Cardiac muscle cell (in vitro differentiated cells and primary cell): ENCODE data around the gene GSS. TPM values are rescaled to one million over a fixed set of nuclear protein-coding genes. Genes with fewer than 3 reads are reported as not detected.

ENCODE experiments used
- DNase-seq, 2 donors: peaks; one replicate each; pipeline versions ENCODE4 v3.0.0 to v3.0.0-alpha.2; 2010 to 2017; ENCODE audit warnings: low read depth in 1 of 2, low spot score in 1 of 2
- H3K27ac ChIP-seq: fragments of 200-600 bp; sonication (generic); 2 replicates; pipeline ENCODE4 v1.5.1; 2016
- H3K27me3 ChIP-seq: fragments of 200-600 bp; sonication (generic); 2 replicates; pipeline ENCODE4 v1.6.0; 2016; ENCODE audit warnings: control low read depth
- H3K36me3 ChIP-seq: fragments of 200-600 bp; sonication (generic); 2 replicates; pipeline ENCODE4 v1.5.1; 2016; ENCODE audit warnings: control low read depth
- H3K4me1 ChIP-seq: fragments of 200-600 bp; sonication (generic); 2 replicates; pipeline ENCODE4 v1.8.1; 2017; ENCODE audit warnings: low read depth, mild to moderate bottlenecking, mixed run types
- H3K4me3 ChIP-seq: fragments of 200-600 bp; sonication (generic); 2 replicates; pipeline ENCODE4 v1.5.1; 2016; ENCODE audit warnings: mild to moderate bottlenecking
- H3K9me3 ChIP-seq: fragments of 200-600 bp; sonication (generic); 2 replicates; pipeline ENCODE4 v1.5.1; 2017; ENCODE audit warnings: low read depth, mild to moderate bottlenecking, control low read depth
- polyA plus RNA-seq: library from polyadenylated mRNA; unstranded; fragments of >200 nt; fragmentation: Nextera tagmentation; extraction: Ambion mirVana; gene quantifications from 2 replicates; pipeline ENCODE4 v1.2.1, GENCODE V29; 2016
- total RNA-seq: library from RNA; depleted of rRNA; stranded (reverse); fragments of >200 nt; gene quantifications from 2 replicates; pipeline ENCODE4 v1.2.3, GENCODE V29; 2016
- TF ChIP-seq, protein P1 (sequence below): IDR thresholded peaks from 2 replicates; pipeline ENCODE4 v1.5.1; 2012; ENCODE audit warnings: low read depth, mild to moderate bottlenecking, low read length

GSS gene
- total and polyA plus RNA-seq, 2 experiments from 2014 or later = 59.9 to 69.5 TPM

DNA sequence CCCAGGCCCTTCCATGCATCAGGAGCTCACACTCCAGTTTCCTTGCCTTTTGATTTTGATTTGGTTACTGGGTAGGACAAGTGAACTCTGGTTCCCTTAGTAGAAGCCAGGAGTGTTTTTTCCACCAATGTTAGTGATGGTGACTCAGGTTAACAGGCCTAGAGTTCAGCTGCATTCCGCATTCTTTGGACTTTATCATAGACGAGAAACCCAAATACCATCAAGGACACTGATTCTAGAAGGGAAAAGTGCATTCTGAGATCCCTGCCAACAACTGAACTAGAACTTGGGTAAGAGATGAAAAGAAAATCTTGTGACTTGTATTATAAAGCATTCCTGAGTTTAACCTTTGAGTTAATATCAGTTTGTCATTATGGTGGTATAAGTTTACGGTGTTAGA lies 8.9 kb downstream of the GSS start:
- no peak for DNase-seq
- H3K27ac ChIP-seq = no peak overlapping the region
- peaks cover 3% of the 10 kb centered on the region for H3K36me3 ChIP-seq
- TF ChIP-seq, protein P1, sequence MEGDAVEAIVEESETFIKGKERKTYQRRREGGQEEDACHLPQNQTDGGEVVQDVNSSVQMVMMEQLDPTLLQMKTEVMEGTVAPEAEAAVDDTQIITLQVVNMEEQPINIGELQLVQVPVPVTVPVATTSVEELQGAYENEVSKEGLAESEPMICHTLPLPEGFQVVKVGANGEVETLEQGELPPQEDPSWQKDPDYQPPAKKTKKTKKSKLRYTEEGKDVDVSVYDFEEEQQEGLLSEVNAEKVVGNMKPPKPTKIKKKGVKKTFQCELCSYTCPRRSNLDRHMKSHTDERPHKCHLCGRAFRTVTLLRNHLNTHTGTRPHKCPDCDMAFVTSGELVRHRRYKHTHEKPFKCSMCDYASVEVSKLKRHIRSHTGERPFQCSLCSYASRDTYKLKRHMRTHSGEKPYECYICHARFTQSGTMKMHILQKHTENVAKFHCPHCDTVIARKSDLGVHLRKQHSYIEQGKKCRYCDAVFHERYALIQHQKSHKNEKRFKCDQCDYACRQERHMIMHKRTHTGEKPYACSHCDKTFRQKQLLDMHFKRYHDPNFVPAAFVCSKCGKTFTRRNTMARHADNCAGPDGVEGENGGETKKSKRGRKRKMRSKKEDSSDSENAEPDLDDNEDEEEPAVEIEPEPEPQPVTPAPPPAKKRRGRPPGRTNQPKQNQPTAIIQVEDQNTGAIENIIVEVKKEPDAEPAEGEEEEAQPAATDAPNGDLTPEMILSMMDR = no peak
- H3K9me3 ChIP-seq = no peaks in the 10 kb centered on the region
- no peaks in the 10 kb centered on the region for H3K27me3 ChIP-seq
- H3K4me1 ChIP-seq = no peaks in the 10 kb centered on the region
- no peak overlapping the region for H3K4me3 ChIP-seq

DNA sequence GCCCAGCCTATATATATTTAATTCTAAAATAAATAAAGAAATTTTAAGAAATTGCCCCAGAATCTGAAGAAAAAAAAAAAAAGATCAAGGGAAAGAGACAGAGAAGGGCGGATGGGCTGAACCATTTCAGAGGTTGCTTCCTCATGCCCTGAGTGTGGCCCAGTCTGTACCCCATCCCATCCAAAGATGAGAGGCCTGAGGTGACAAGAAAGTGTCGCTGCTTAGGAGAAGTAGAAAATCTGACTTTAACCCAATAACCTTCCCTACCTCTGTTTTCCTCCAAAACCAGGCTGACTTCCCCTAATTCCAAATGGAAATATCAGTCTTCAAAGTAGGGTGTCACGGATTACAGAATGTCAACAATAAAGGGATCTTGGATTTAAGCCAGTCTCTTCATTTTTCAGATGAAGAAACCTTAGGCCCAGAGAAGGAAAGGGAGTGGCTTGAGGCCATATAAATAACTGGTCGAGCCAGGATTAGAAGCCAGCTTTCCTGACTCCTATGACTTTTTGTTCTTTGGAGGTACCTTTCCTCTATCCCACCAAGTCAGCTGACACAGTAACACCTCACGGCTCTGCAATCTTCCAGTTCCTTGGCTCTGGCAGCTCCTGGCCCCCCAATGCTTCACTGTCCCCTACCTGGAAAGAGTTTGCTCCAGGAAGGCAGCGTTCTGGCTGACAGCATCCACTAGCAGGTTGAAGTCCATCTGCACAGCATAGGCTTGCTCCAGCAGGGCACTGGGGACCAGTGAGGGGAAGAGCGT lies 10.1 kb downstream of the GSS start:
- Histone ChIP-seq H3K36me3 (peaks cover 3% of the 10 kb centered on the region), H3K4me1 (no peaks in the 10 kb centered on the region), H3K4me3 (no peak overlapping the region), H3K27me3 (no peaks in the 10 kb centered on the region), H3K9me3 (no peaks in the 10 kb centered on the region), H3K27ac (no peak overlapping the region)
- DNase-seq = no peak
- TF ChIP-seq, protein P1 = no peak

DNA sequence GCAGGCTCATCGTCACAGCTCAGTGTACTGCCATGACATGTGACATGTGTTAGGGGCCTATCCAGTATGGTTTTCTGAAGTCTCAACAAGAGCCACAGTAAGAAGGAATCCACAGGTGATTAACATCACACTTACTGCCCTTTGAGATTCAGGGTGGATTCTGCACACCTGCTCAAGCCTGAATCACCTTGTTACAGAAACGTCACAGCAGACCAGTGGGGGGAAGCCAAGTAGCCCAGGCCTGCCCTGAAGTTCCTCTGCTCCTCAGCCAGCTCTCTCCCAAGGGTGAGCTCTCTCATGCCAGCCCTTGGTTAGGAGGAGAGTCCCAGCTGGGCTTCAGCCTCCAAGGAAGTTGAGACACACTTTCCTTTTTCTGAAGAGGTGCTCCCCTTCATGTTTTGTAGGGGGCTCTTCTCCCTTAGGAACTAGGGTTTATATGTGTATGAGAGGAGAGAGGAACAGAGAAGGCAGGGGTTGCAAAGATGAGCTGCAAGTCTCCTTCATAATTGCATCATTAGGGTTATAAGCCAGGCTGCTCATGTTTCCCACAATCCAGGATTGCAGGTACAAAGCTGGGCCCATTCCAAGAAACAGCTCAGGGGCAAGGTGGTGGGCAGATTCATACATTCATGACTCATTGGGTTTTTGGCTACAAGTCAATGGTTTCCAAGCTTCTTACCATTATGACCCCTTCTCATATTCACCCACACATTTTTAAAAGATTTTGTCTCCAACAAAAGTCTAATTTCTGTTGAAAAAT lies 11.6 kb downstream of the GSS start:
- Histone ChIP-seq H3K36me3 (peaks cover 3% of the 10 kb centered on the region), H3K4me3 (no peak overlapping the region), H3K27ac (no peak overlapping the region), H3K4me1 (peaks cover 4% of the 10 kb centered on the region), H3K9me3 (no peaks in the 10 kb centered on the region), H3K27me3 (no peaks in the 10 kb centered on the region)
- TF ChIP-seq, protein P1 = no peak
- no peak for DNase-seq

DNA sequence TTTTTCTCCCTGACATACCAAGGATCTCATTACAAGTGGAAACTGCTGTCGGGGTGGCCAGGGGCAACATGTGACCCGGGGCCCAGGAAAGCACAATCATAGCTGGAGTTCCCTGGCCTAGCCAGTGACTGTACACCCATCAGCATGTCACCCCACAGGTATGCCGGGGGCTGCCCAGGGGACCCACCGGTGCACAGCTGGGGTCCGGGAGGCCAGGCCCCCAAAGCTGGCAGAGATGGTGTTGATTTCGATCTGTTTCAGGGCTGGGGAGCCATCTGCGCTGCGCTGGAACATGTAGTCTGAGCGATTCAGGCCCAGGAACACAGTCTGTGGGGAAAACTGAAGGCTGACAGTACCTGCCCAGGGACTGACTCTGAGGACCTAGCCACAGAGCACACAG lies 13.3 kb downstream of the GSS start:
- DNase-seq = no peak
- Histone ChIP-seq H3K27me3 (no peaks in the 10 kb centered on the region), H3K9me3 (no peaks in the 10 kb centered on the region), H3K4me1 (peaks cover 4% of the 10 kb centered on the region), H3K4me3 (no peak overlapping the region), H3K27ac (peak overlapping the region; percentile 19), H3K36me3 (peaks cover 3% of the 10 kb centered on the region)
- TF ChIP-seq, protein P1 = no peak

DNA sequence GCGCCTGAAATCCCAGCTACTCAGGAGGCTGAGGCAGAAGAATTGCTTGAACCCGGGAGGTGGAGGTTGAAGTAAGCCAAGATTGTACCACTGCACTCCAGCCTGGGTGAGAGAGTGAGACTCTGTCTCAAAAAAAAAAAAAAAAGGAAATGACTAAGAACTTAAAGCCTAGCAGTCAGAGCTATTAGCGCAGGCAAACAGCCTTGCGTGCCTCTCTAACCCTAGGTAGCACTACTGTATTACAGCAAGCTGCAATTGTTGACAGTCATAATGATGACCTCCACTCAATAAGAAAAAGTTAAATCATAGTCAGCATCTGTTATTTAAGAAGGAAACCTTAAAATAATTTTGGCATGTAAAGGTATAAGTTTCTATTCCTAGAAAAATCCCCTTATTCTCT lies 14.4 kb downstream of the GSS start:
- Histone ChIP-seq H3K9me3 (no peaks in the 10 kb centered on the region), H3K27me3 (no peaks in the 10 kb centered on the region), H3K4me3 (no peak overlapping the region), H3K36me3 (peaks cover 3% of the 10 kb centered on the region), H3K27ac (no peak overlapping the region), H3K4me1 (peaks cover 4% of the 10 kb centered on the region)
- no peak for DNase-seq
- TF ChIP-seq, protein P1 = no peak
